GM21526 (cell line): ENCODE measurements around the gene SYK.
"Not testable (repeated sequence)": the region's sequence is repeated elsewhere in the genome, so short reads cannot be mapped to it uniquely, and the experiment has no call there.

Experiments
- ATAC-seq: cut with Tn5 transposase; IDR thresholded peaks from one replicate; pipeline ENCODE4 v1.9.1; 2021; ENCODE audit warnings: moderate library complexity; ENCODE audit not compliant: unreplicated experiment, low FRiP score

The SYK gene

DNA sequence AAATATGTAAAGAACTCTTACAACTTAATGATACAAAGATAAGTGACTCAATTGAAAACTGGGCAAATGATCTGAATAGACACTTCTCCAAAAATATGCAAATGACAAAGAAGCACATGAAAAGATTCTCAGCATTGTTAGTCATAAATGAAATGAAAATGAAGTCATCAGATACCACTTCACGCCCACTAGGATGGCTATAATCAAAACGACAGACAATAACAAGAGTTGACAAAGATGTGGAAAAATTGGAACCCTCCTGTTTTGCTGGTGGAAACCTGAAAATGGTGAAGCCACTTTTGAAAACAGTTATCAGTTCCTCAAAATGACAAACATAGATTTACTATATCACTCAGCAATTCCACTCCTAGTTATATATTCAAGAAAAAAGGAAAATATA, 7.9 kb upstream of the SYK start:
- no peak for ATAC-seq

DNA sequence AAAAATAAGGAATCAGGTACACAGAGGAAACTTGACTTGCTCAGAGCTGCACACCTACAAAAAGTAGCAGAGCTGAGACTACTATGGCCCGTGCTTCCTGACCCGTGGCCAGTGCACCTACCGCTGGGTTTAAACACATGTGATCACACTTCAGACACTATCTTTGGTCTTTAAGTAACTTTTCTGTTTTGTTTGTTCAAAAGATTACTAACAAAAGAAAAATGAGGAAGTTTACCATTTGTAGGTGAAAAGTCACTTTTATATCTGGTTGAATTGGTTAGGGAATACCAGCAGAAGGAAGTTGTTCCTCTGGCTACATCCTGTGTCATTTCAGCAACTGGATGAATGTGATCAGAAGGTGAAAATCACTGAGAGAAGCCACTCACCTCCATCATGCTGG, 6.5 kb upstream of the SYK start:
- no peak for ATAC-seq

DNA sequence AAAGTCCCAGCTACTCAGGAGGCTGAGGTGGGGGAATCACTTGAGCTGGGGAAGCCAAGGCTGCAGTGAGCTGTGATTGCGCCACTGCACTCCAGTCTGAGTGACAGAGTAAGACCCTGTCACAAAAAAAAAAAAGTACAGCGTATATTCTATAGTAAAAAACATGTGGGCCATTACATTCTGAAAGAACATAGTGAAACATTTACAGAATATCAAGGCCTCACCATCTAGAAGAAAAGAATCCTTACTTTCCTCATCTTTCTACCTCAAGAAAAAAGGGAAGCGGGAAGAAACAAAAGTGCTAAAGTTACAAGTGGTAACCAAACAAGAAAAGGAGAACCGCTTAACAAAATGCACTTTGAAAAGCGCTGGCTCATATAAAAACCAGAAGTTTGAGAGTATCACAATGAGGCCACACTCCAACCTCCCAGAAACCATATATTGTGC, 5.7 kb upstream of the SYK start:
- no peak for ATAC-seq

DNA sequence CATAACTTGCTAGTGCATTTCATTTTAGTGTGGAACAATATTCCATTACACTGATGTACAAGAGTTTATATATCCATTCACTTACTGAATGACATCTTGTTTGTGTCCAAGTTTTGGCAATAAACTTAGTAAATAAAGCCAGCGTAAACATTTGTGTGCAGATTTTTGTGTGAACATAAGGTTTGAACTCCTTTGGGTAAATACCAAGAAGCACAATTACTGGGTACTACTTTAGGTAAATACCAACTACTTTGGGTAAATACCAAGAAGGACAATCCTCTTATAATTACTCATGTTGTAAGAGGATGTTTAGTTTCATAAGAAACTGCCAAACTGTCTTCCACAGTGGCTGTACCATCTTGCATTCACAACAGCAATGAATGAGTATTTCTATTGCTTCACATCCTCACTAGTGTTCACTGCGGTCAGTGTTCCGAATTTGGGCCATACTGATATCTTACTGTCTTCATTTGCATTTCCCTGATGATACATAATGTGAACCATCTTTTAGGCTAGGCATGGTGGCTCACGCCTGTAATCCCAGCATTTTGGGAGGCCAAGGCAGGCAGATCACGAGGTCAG, 2.3 kb upstream of the SYK start:
- ATAC-seq = no peak

DNA sequence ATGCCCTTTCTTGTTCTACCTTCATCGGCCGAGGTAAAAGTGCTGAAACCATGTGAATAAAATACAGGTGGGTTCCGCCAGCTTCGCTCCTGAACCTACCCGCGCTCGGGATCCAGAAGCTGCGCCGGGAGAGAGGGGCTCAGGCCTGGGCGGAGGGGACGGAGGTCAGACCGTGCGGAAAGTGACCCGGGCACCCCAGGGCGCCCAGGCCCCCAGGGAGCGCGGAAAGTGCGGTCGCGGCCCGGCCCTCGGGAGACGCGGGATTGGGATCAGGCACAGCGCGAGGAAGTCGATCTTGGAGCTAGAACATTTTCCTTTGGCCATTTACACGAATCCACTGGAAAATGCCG, 329 bp downstream of the SYK start:
- ATAC-seq = no peak

DNA sequence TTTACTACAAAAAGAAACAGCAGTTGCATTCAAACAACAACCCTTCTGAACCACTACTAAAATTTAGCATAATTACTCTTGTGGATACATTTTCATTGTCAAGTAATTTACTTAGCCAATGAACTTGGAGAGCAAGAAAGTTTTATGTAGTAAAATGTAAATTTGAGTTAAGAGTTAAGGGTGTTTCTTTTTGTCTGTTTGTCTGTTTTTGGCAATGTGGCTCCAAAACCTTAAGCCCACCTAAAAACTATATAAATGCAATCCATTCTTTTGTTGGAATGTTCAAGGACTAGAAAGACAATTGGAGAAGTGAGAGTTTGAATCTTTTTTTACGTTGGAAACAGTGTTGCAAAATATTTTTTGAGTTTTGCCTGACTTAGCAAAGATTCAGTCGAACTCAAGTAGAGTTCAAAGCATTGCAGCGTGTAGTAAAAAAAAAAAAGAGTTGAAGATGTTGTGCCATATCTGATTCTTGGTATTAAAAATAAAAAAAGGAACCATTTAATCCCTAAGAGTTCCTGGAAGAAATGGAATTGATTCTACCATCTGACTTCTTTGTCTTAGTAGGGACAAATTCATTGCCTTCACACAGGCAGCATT, 867 bp downstream of the SYK start:
- no peak for ATAC-seq

DNA sequence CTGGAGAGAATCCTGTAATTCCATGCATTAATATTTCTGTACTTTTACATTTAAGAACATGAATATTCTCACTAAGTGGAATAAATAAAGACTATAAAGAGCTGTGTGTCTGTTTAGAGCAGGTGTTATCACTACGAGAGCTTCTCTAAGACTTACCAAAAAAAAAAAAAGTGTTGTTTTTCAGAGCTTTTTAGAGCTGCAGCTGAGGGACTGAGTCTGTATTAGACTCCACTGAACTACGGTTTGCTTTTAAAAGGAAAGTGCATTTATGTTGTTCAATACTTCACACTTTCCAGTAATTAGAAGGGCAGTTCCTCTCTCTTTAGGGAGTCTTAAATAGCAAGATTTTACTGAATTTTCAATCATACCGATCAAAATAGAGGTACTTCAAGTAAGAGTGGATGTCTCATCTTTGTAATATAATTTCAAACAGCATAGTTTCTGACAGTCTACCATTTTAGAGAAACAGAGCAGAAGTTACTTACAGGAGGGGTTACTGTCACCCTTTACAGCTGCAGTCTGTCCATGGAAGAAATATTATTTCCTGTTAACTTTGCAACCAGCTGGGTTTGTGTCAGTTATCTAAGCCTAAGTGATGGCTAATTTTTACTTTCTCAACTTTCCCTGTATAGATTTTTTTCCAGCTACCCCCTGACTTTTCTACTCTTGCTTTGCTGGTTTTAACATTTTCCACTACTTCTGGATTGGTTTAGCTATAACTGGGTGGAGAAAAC, 2.4 kb downstream of the SYK start:
- ATAC-seq = no peak

DNA sequence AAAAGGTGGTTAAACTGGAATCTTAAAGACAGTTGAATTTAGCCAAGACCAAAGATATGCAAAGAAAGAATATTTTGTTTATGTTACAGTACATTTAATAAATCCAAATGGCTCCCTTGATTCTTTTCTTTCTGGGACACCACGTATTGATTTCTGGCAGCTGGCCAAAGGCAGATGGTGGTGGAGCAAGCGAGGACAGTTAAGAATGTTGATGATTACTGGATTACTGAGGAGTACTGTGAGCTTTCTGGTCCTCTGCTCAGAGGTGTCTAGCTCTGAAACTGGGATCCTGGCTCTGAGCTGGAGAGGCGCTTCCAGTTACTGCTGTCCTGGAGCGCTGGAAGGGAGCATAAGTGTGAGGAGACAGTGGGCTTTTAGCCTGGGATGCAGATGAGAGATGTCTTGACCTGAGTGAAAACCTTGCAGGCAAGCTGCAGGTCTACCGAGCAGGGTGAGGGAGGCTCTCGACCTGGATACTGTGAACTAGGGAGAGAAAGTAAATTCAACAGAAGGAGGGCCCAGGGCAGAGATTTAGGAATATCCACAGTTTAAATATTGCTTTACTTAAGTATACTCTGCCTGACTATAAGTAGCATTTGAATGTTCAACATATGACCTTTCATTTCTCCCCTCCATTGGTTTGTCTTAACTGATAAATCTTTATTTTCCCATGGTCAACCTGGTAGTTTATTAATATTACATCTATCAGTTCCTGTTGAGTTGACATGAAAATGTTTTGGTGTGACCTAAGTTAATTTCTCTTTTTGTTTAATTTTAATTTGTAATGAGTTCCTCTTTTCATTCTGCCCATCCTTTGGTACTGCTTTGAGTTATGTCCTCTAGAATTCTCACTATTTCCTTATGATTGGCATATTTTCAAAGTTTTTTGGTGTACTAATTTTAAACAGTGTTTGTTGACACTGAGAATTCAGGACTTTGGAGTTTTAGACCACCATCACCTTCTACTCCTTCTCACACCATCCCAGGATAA, 3.7 kb downstream of the SYK start:
- ATAC-seq = no peak

DNA sequence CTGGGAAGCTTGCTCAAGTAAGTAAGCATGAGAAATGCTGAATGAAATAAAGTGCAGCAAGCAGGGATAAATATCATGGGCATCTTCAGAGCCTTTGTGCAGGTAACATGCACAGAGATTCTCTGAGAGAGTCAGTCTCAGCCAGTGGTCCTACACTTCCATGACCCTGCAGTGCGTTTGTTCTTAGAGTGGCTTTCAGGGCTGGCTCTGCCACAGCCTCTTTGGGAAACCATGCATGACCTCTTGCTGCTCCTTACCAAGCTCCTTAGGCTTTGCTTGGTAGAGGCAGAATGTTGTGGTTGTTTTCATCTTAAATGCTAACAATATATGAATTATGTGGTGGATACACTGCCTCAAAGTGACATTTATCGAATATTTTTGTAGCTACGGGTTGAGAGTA, 5.4 kb downstream of the SYK start:
- ATAC-seq = no peak

DNA sequence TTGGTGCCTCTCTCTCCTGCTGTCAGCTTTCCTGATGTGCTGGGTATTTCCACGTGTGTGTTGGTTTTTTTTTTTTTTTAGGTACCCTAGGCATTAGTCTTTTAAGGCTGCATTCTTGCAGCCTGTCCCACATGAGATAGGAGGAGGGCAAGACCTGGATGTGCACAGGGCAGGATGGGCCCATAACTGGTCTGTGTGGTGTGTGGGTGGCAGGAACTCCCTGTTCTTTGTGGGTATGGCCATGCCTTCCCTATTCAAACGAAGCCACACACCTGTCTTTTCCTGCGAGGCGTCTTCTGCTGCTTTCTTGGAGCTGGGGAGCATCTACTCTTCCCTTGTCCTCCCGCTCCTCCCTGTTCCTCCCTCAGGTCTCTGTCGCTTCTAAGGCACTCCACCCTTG, 6.8 kb downstream of the SYK start:
- ATAC-seq = no peak

DNA sequence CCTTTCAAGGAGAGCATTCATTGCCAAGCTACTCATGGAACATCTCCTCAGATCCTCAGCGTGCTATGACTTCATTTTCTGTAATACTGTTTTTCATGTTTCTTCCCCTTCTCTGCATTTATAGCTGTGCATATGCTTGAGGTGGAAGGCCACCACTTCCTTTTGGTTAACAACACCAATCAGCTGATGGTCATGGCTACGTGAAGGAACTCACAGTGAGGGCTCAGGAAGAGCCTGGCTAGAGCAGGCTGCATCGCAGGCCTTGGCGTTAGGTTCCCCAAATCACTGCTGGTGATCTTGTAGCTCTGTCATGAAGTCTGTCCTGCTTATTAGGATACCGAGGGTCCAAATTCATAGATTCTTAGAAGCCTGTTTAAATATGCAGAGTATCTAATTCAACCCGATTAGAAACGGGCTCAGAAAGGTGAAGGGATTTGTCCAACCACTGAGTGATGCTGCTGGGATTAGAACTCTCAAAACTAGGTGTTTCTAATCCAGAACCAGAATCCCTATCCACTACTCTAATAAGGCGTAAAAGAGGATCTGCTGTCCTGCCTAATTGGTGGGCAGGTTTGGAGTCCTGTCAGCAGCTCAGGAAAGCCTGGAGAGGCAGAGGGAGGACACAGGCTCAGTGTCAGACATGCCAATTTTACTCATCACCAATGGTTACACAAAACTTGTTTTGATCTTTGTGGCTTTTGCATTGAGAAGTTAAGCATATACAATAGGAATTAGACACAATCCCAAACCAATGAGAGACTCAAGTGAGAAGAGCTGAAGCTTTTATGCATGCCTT, 7.5 kb downstream of the SYK start:
- ATAC-seq = no peak

DNA sequence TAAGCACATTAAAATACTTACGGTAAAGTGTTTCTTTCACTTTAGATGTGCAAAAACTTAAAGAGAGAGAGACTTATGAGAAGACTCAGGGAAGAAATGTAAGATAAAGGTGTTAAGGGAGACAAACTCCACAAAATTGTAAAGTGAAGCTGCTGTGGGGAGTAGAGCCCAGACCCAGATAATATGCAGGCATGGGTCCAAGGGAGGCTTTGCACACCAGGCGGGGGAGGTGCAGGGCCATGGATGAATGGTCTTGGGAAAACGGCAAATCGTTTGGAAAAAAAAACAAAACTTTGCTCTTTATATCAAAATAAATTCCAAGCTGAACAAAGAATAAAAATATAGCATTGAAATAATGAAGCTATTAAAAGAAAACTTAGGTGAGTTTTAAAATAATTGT, 9.1 kb downstream of the SYK start:
- ATAC-seq = no peak

DNA sequence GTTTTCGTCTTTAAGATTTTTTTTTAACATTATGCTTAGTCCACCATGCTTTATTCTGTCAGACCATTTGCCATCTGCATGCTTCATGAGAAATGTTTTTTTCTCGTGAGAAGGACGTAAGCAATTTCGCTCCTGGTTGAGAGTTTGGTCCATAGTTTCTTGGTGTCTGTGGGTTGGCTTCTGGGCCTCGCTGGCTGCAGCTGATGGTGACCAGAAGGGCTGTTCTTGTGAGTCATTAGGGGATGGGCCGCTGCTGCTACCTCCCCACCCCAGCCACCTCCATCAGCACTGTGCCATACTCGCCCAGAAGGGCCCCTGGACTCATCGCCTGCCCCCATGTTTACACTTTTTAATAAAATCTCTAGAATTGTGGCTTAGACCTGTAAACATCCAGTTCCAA, 11.4 kb downstream of the SYK start:
- ATAC-seq = no peak

DNA sequence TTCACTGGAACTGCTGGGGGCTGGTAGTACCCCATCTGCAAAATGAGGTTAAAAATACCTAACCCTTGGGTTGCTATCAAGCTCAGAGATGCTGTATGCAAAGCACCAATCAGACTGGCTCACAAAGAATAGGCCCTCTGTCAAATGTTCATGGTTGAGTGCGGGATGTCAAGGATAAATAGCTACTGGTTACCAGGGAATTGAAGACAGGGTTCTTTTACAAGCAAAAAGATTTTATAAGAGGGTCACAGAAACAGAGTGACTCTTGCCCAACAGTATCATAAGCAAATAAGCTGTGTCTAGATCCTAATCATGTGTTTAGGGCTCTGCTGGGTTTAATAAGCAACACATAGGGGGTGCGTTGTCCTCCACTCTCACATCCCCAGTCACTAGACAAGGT, 11.9 kb downstream of the SYK start:
- ATAC-seq = no peak

DNA sequence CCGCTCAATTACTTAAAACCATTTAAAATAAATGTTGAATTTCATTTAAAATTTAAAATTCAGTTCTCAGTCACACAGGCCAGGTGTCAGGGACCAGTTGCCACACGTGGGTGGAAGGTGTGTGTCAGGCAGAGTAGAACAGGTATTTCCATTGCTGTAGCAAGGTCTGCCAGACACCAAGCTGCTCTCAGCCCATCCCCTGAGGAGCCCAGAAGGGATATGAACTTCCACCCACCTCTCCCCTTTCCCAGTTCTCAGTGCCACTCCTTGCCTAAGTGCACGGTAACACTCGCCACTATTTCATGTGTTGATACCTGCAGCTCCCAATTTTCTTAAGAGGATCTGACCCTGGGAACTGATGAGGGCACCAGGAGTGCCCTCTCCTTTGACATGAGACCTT, 12.7 kb downstream of the SYK start:
- ATAC-seq = no peak

DNA sequence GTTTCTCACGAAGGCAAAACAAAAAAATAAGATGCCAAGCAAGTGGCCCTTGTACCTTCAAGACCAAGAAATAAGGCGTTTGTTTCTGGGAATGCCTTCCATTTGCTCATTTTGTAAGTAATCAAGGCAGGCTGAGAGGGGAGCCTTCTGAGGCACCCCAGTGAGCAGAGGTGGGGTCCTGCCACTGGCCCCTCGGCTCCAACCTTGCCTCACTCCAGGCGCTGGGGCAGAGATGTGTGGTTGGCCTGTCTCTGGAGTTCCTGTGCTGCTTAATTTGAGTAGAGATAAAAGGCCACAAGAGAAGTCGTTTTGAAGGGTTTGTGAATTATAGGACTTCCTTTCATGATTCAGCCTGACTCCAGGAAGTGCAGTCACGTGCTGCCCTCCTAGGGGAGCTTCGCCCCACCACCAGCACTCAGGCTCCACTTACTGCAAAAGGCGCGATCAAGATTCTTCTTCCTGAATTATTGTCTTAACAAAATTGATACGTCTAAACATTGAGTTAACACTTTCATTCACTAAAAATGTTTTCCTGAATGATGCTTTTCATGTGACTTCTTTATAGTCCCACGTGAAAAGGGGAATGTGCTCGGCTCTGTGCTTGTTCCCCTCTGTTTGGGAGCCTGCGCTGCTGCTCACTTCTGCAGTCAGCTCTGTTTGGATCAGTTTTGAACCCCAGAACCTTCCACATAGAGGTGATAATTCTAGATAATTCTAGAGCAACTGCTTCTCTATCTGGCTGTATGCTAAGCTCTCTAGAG, 13.7 kb downstream of the SYK start:
- no peak for ATAC-seq

DNA sequence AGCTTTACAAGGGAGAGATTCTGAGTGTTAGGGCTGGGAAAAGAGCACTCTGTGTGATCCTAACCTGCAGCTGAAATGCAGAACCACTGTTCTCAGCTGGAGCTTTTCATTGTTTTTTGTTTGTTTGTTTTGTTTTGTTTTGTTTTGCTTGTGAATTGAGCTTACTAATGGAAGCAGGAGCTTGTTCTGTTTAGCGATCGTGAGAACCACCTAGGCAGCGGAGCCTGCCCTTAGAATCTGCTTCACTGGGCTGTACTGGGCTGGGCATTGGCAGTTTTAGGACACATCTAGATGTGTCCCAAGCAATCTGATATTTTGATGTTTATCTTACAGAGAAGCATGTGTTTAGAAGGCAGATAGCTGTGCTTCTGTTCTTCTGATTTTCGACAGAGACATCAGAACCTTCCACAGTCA, 14.3 kb downstream of the SYK start:
- ATAC-seq = no peak

DNA sequence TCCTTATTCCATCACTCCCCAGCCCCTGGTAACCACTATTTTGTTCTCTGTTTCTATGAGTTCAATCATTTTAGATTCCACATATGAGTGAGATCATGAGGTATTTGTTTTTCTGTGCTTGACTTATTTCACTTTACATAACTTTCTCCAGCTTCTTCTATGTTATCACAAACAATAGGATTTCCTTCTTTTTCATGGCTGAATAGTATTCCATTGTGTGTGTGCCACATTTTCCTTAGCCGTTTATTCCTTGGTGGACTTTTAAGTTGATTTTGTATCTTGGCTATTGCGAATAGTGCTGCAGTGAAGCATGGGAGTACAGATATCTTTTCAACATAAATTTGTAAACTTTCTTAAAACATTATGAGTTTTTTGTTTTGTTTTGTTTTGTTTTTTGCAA, 15.1 kb downstream of the SYK start:
- ATAC-seq = no peak

DNA sequence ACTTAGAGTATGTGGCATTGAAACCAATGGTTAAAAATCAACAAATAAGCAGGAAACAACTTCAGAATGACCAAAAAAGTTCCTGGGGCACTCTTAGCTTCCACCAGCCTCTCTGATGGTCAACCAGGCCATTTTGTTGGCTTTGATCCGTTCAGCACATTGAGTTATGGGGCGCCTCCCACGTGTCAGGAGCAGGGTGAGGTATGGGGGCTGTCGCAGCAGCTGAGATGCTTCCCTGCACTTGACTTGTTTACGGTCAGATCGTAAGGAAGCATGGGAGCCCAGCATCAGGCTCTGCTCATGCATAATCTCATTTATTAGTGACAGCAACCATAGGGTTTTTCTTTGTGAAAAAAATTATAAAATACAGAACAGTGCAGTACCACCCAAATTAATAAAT, 16.7 kb downstream of the SYK start:
- ATAC-seq = no peak

DNA sequence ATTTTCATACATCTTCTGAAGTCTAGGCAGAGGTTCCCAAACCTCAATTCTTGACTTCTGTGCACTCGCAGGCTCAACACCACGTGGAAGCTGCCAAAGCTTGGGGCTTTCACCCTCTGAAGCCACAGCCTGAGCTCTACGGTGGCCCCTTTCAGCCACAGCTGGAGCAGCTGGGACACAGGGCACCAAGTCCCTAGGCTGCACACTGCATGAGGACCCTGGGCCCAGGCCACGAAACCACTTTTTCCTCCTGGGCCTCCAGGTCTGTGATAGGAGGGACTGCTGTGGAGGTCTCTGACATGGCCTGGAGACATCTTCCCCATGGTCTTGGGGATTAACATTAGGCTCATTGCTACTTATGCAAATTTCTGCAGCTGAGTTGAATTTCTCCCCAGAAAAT, 18.8 kb downstream of the SYK start:
- ATAC-seq = not testable (repeated sequence)
